Tibial artery (tissue), 4 donors: ENCODE data around the gene MTX2.
"Not testable (repeated sequence)": the region's sequence is repeated elsewhere in the genome, so short reads cannot be mapped to it uniquely, and the experiment has no call there.

Experiments used
- DNase-seq, 2 donors: peaks; one replicate each; pipeline ENCODE4 v3.0.0-alpha.2; 2019
- H3K27ac ChIP-seq, 2 donors: fragments of 200-600 bp; sonication (generic) in 1 of 2; 1 replicate in 1 of 2; 2 replicates in 1 of 2; pipeline ENCODE4 v1.5.1; 2018 to 2019; ENCODE audit warnings: mild to moderate bottlenecking in 1 of 2
- H3K27me3 ChIP-seq, 2 donors: fragments of 200-600 bp; sonication (generic) in 1 of 2; one replicate each; pipeline versions ENCODE4 v1.5.1 to v1.6.0; 2016 to 2019
- H3K36me3 ChIP-seq, 3 donors: fragments of 200-600 bp; sonication (generic) in 2 of 3; one replicate each; pipeline ENCODE4 v1.5.1; 2016 to 2019; ENCODE audit warnings: mild to moderate bottlenecking in 2 of 3
- H3K4me1 ChIP-seq, 4 donors: fragments of 200-600 bp; sonication (generic) in 2 of 4; 1 replicate in 3 of 4; 2 replicates in 1 of 4; pipeline ENCODE4 v1.5.1; 2016 to 2019
- H3K4me3 ChIP-seq, 2 donors: fragments of 200-600 bp; sonication (generic) in 1 of 2; 1 replicate in 1 of 2; 2 replicates in 1 of 2; pipeline ENCODE4 v1.5.1; 2018 to 2019; ENCODE audit warnings: mild to moderate bottlenecking in 2 of 2
- H3K9me3 ChIP-seq, 3 donors: fragments of 200-600 bp; sonication (generic) in 1 of 3; one replicate each; pipeline ENCODE4 v1.5.1; 2016 to 2019
- intact Hi-C: fragments of 100-400 bp; cut with DNase I; formaldehyde crosslinking; loops from one replicate; pipeline ENCODE4 v1.15.0; 2023; ENCODE audit warnings: low total_unique reads
- TF ChIP-seq, protein P1 (sequence below), 2 experiments: fragments of 200-600 bp in 1 of 2; fragments of 450-650 bp in 1 of 2; IDR thresholded peaks; one replicate each; pipeline ENCODE4 v1.5.1; 2017 to 2019; ENCODE audit warnings: antibody characterized with exemption in 2 of 2, mild to moderate bottlenecking in 1 of 2, moderate library complexity in 1 of 2

MTX2 gene

DNA sequence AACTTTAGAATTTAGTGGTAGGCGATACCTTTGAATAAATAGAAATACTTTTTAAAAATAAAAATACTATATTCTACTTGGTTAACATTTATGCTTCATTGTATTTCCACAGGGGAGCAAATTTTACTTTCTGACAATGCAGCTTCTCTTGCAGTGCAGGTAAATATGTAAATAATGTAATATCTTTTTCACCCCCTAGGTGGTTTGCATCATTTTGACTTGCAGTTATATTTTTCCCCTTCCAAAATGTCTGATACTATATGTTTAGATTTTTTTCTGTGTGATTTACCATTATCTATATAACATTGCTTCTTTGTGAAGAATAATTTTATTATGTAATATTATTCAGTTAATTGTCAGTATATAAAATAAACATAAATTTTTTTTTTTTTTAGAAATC lies 28.5 kb downstream of the MTX2 start:
- Histone ChIP-seq H3K9me3 (no peaks in the 10 kb centered on the region), H3K36me3 (no peaks in the 10 kb centered on the region), H3K27ac (no peak overlapping the region), H3K4me1 (no peaks in the 10 kb centered on the region), H3K27me3 (no peaks in the 10 kb centered on the region), H3K4me3 (no peak overlapping the region)
- no peak for DNase-seq
- TF ChIP-seq, protein P1, sequence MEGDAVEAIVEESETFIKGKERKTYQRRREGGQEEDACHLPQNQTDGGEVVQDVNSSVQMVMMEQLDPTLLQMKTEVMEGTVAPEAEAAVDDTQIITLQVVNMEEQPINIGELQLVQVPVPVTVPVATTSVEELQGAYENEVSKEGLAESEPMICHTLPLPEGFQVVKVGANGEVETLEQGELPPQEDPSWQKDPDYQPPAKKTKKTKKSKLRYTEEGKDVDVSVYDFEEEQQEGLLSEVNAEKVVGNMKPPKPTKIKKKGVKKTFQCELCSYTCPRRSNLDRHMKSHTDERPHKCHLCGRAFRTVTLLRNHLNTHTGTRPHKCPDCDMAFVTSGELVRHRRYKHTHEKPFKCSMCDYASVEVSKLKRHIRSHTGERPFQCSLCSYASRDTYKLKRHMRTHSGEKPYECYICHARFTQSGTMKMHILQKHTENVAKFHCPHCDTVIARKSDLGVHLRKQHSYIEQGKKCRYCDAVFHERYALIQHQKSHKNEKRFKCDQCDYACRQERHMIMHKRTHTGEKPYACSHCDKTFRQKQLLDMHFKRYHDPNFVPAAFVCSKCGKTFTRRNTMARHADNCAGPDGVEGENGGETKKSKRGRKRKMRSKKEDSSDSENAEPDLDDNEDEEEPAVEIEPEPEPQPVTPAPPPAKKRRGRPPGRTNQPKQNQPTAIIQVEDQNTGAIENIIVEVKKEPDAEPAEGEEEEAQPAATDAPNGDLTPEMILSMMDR (IDR thresholded peaks at IDR 0.05) = no peak
- intact Hi-C loops = no loop called here

DNA sequence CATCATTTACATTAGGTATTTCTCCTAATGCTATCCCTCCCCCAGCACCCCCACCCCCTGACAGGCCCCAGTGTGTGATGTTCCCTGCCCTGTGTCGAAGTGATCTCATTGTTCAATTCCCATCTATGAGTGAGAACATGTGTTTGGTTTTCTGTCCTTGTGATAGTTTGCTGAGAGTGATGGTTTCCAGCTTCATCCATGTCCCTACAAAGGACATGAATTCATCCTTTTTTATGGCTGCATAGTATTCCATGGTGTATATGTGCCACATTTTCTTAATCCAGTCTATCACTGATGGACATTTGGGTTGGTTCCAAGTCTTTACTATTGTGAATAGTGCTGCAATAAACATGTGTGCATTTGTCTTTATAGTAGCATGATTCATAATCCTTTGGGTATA lies 36.8 kb downstream of the MTX2 start:
- H3K27ac ChIP-seq, DNase-seq, H3K4me1 ChIP-seq, H3K36me3 ChIP-seq, H3K9me3 ChIP-seq, H3K27me3 ChIP-seq, H3K4me3 ChIP-seq, intact Hi-C loops: not testable (repeated sequence)

DNA sequence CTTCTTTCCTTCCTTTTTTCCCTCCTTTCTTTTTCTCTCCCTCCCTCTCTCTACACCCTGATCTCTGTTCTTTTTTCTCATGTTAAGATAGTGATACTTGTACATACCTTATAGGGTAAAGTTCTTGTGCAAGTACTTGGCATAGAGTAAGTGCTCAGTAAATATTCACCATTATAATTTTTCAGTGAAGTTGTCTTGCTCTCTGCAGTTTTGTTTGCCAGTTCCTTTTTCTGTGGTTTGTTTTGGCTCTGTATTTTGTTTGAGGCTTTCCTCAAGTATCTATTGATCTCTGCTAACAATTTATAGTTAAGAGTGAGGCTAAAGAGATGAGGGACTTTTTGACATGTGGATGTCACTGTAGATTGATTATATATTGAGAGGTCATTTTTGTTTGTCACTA lies 48.0 kb downstream of the MTX2 start:
- H3K9me3 ChIP-seq = no peaks in the 10 kb centered on the region
- H3K27me3 ChIP-seq = no peaks in the 10 kb centered on the region
- H3K4me3 ChIP-seq = no peak overlapping the region
- TF ChIP-seq, protein P1 (IDR thresholded peaks at IDR 0.05) = no peak
- DNase-seq = no peak
- no peaks in the 10 kb centered on the region for H3K36me3 ChIP-seq
- H3K4me1 ChIP-seq = peaks cover 0 to 3% (median 0%) of the 10 kb centered on the region in 4 donors
- H3K27ac ChIP-seq = no peak overlapping the region
- intact Hi-C loops = no loop called here

DNA sequence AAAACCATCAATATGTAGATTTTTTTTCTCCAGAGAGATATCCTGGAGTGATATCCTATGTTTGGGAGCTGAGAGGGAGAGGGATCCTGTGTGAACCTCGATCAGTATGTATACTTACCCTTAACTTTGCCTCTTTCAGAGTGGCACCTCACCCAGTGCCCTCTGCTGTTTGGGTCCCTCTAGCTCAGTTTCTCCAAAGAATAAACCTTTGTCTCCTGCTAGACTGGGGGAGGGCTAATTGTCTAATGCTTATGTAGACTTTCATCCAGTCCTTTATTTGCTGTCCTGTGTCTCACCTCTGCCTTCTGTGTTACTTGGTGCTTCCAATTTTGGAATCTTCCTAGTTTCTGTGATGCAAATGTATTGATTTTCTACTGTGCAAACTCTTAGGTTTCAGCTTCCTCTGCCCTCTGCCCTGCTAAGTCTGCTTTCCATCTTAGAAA lies 48.4 kb downstream of the MTX2 start:
- Histone ChIP-seq H3K4me3 (no peak overlapping the region), H3K27me3 (no peaks in the 10 kb centered on the region), H3K36me3 (no peaks in the 10 kb centered on the region), H3K27ac (no peak overlapping the region), H3K9me3 (no peaks in the 10 kb centered on the region), H3K4me1 (peaks cover 0 to 3% (median 0%) of the 10 kb centered on the region in 4 donors)
- DNase-seq = no peak
- intact Hi-C loops = no loop called here
- TF ChIP-seq, protein P1 (IDR thresholded peaks at IDR 0.05) = no peak

DNA sequence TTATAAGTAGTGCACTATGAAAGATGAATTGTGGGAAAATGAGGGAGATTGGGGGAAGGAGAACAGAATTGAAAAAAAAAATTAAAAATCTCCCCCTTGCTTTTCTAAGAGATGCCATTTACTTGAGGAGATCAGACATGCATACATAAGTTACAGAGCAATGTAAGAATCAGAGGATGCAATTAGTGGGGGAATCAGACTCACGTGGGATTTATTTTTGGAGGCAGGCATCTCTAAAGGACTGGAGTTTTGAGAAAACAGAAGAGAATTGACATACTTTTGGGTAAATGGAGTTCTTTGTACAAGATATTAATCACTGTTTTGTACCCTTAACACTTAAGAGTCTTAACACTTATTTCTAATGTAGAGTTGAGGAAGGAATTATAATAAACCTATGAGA lies 52.7 kb downstream of the MTX2 start:
- DNase-seq = no peak
- no peaks in the 10 kb centered on the region for H3K9me3 ChIP-seq
- H3K27ac ChIP-seq = no peak overlapping the region
- H3K4me1 ChIP-seq = peaks cover 0 to 7% (median 2%) of the 10 kb centered on the region in 4 donors
- no peaks in the 10 kb centered on the region for H3K36me3 ChIP-seq
- TF ChIP-seq, protein P1 (IDR thresholded peaks at IDR 0.05) = no peak
- H3K4me3 ChIP-seq = no peak overlapping the region
- no peaks in the 10 kb centered on the region for H3K27me3 ChIP-seq
- intact Hi-C loops = no loop called here

DNA sequence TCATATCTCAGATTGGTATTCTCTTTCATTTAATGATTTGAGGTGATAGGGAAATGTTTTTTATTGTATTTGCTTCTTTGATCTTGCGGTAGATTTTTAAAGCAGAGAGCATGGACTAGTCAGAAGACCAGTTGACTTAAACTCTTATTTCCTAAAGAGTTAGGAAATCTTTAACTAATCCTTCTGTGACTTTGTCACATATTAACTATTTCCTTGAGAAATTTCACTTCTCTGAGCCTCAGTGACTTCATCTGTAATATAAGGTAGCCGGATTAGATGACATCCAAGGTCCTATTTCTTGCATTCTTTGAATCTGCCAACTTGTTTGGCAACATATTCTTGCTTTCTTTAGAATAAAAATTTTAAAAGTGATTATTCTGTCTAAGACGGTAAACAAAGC lies 55.6 kb downstream of the MTX2 start:
- no peak overlapping the region for H3K4me3 ChIP-seq
- no peaks in the 10 kb centered on the region for H3K9me3 ChIP-seq
- peaks cover 0 to 5% (median 0%) of the 10 kb centered on the region in 3 donors for H3K36me3 ChIP-seq
- H3K27me3 ChIP-seq = no peaks in the 10 kb centered on the region
- TF ChIP-seq, protein P1 (IDR thresholded peaks at IDR 0.05) = no peak
- intact Hi-C loops = no loop called here
- peaks cover 0 to 7% (median 0%) of the 10 kb centered on the region in 4 donors for H3K4me1 ChIP-seq
- no peak for DNase-seq
- H3K27ac ChIP-seq = no peak overlapping the region
